GM19468 (cell line): ENCODE results near the gene PPP1R12B.

Experiments used
- ATAC-seq: cut with Tn5 transposase; IDR thresholded peaks from one replicate; pipeline ENCODE4 v1.9.1; 2021; ENCODE audit warnings: mild to moderate bottlenecking, moderate library complexity, moderate number of reproducible peaks; ENCODE audit not compliant: unreplicated experiment; ENCODE audit errors: extremely low read depth

PPP1R12B gene, protein sequence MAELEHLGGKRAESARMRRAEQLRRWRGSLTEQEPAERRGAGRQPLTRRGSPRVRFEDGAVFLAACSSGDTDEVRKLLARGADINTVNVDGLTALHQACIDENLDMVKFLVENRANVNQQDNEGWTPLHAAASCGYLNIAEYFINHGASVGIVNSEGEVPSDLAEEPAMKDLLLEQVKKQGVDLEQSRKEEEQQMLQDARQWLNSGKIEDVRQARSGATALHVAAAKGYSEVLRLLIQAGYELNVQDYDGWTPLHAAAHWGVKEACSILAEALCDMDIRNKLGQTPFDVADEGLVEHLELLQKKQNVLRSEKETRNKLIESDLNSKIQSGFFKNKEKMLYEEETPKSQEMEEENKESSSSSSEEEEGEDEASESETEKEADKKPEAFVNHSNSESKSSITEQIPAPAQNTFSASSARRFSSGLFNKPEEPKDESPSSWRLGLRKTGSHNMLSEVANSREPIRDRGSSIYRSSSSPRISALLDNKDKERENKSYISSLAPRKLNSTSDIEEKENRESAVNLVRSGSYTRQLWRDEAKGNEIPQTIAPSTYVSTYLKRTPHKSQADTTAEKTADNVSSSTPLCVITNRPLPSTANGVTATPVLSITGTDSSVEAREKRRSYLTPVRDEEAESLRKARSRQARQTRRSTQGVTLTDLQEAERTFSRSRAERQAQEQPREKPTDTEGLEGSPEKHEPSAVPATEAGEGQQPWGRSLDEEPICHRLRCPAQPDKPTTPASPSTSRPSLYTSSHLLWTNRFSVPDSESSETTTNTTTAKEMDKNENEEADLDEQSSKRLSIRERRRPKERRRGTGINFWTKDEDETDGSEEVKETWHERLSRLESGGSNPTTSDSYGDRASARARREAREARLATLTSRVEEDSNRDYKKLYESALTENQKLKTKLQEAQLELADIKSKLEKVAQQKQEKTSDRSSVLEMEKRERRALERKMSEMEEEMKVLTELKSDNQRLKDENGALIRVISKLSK

DNA sequence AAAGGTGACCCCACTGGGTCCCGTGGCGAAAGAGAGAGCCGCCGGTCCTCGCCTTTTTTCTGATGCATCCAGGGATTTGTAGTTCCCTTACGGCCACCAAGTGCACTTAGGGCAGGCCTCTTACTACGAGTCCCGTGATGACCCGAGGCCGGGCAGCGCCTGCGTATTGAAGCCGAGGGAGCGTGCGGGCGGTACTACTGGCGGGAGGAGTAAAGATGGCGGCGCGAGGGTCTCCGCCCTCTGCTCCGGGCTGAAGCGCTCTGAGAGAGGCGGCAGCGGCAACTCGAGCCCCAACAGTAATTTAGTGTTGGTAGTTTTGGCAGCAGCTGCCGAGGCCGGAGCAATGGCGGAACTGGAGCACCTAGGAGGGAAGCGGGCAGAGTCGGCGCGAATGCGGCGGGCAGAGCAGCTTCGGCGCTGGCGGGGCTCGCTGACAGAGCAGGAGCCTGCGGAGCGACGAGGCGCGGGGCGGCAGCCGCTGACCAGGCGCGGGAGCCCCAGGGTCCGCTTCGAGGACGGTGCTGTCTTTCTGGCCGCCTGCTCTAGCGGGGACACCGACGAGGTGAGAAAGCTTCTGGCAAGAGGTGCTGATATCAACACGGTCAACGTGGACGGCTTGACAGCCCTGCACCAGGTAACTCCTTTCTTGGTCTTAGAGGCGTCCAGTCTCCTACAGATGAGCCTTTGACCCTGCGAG is at the start of gene PPP1R12B:
PPP1R12B (plus strand) TSS at position 191 of the 697 bp plus-strand sequence; CDS start at position 344, 153 bp downstream.
- peak; percentile 79 for ATAC-seq

DNA sequence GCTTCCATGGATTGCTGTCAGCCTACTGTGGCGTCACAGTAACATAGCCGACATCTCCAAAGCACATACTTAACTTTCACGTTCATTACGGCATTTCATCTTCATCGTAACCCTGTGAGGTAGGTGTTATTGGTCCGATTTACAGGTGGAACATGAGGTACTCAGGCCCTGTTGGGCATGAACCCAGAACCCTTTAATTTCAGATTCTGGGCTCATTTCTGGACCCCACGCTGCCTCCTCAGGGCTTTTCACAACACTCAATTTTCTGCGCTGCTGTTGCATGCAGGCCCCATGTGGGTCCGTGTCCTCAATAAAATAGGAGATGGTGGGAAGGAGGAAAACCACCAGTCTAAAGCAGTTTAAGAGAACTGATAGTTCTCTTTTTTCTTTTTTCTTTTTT is 46.3 kb upstream of the PPP1R12B start:
- no peak for ATAC-seq

DNA sequence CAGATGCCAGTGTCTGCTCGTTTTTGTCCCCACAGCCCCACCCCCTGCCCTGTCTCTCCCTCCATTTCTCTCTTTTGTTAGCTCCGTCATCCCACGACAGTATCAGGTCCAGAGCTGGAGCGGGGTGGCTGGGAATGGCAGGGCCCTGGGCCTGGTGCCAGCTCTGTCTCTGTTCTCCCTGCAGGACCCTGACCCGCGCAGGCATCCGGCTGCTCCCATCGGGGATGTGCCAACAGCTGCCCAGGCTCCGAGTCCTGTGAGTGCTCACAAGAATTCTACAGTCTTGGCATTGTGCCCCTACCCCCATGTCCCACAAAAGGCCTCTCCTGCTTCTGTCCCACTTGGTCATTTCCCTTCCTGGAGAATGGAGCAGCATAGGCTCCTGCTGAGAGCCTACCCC is 44.1 kb upstream of the PPP1R12B start:
- ATAC-seq = no peak

GRCh38 chr1:202305168-202305567 is 43.3 kb upstream of the PPP1R12B start:
- no peak for ATAC-seq

DNA sequence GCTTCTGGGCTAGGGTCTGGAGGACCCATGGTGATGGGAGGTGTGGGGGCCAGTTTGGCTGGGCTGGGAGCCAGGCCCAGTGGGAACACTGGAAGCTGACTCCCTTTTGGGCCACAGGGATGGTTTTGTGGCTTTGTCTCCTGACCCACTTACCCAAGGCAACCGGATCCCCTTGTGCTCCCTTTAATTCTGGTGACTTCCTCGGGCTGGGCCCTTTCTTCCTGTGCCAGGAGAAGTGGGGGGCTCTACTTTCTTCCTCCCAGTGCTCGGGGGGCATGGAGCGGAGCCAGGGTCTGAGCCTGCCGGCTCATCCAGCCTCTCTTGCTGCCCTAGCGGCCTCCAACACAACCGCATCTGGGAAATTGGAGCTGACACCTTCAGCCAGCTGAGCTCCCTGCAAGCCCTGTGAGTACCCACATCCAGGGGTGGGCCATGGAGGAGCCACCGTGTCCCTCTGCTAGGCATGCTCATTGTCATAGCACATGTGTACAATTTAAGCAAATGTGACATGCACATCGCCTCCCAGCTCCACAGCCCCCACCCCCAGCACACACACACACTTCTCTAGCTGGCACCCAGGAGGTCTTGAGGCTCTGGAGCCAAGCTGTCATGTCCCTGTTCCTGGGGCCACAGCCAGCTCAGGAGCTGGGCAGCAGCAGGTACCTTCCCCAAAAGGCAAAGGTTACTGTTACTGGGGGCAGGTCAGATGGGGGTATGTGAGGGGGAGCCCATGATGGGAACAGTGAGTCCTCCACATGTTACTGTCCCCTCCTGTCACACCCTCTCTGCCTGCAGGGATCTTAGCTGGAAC is 41.8 kb upstream of the PPP1R12B start:
- no peak for ATAC-seq

GRCh38 chr1:202310071-202310725 is 38.3 kb upstream of the PPP1R12B start:
- ATAC-seq = no peak

DNA sequence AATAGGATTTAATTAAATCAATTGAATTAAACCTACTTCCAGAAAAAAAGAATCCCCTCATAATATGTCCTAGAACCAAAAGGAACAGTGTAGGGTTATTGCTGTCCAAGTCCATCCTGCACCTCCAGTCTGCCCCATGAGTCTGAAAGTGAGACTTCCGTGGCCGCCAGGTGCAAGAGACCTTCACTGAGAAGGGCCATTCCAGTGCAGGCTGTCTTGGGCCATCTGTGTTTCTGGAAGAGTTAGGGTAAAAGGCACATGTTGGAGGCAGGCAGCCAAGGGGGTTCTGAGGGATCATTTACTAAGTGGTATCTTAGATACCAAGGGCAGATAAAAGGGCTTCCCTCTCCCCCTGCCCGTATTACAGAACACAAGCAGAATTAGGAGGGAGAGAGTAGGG is 37.8 kb upstream of the PPP1R12B start:
- no peak for ATAC-seq

DNA sequence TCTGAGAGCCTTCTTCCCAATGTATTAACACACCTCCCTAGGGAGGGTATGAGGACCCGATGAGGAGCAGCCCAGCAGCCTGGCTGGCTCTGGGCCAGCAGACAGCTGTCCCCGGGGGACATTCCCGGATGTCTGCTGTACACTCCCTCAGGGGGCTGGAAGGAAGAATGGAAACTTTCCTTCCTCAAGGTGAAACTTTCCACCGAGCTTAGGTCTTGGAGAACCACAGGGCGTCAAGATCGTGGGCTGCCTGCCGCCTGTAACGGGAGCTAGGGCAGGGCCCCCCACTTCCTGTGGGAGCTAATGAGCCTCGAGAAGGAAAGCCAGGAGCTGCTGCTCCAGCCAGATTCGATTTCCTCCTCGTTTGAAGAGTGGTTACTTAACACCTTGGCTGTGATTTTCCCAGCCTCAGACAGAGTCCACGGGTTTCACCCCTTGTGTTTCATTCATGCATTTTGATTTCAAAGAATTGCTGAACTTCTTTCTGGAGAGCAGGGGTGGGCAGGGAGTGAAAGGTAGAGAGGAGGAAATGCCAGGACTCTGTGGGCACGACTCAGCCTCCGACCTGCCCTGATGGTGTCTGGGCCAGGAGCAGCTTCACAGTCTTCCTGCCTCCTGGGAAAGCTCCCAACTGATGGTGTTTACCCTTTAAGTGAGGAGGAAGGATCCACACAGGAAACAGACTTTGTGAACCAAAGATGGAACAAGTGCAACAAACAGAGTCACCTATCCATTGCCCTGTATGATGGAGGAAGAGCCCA is 36.4 kb upstream of the PPP1R12B start:
- no peak for ATAC-seq

- no peak for ATAC-seq
Observed at GRCh38 chr1:202315576-202316168, 32.8 kb upstream of the PPP1R12B start.

DNA sequence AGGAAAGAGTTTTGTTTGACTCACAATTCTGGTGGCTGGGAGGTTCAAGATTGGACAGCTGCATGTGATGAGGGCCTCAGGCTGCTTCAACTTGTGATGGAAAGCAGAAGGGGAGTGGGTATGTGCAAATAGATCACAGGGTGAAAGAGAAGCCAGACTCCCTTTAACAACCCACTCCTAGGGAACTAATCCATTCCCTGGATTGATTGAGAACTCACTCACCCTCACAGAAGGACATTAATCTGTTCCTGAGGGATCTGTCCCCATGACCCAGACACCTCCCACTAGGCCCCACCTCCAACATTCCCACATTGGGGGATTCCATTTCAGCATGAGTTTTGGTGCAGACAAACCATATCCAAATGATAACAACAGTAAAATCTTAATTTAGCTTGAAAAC is 32.3 kb upstream of the PPP1R12B start:
- no peak for ATAC-seq

DNA sequence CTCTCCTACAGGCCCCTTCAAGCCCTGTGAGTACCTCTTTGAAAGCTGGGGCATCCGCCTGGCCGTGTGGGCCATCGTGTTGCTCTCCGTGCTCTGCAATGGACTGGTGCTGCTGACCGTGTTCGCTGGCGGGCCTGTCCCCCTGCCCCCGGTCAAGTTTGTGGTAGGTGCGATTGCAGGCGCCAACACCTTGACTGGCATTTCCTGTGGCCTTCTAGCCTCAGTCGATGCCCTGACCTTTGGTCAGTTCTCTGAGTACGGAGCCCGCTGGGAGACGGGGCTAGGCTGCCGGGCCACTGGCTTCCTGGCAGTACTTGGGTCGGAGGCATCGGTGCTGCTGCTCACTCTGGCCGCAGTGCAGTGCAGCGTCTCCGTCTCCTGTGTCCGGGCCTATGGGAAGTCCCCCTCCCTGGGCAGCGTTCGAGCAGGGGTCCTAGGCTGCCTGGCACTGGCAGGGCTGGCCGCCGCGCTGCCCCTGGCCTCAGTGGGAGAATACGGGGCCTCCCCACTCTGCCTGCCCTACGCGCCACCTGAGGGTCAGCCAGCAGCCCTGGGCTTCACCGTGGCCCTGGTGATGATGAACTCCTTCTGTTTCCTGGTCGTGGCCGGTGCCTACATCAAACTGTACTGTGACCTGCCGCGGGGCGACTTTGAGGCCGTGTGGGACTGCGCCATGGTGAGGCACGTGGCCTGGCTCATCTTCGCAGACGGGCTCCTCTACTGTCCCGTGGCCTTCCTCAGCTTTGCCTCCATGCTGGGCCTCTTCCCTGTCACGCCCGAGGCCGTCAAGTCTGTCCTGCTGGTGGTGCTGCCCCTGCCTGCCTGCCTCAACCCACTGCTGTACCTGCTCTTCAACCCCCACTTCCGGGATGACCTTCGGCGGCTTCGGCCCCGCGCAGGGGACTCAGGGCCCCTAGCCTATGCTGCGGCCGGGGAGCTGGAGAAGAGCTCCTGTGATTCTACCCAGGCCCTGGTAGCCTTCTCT is 30.3 kb upstream of the PPP1R12B start:
- no peak for ATAC-seq

GRCh38 chr1:202319381-202320080 is 29.0 kb upstream of the PPP1R12B start:
- ATAC-seq = no peak

DNA sequence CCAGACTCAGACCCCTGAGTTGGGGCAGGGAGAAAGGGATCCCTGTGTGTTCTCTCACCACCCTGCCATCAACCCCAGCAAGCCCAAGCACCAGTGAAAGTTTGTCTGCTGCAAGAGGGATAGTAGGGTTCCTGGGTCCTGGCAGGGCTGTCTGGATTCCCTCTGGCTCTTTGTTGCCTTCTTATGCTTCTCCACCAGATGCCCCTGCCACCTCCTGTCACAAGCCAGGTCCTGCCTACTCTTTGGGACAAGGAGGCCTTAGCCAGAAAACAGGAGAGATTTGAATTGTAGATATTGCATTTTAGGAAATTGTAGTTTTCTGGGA is 28.5 kb upstream of the PPP1R12B start:
- ATAC-seq = no peak

- ATAC-seq = no peak
Observed at GRCh38 chr1:202323731-202324130, 24.8 kb upstream of the PPP1R12B start.

DNA sequence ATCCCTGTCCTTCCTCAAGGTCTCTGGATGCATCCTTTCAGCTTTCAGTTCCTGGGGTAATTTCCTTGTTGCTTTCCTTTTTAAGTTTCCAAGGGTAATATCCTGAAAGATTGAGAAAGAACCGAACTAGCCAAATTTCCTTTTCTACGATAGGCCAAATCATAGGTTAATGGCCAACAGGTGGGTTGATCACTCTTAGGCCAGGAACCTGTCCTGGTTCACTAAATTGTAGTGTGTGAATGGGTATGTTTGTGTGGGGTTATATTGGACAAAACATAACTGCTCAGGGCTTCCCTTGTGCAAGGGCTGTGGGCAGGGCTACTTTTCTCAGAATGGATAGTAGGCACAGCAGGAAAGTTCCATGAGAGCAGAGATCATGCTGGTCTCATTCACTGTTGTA is 23.9 kb upstream of the PPP1R12B start:
- ATAC-seq = no peak

DNA sequence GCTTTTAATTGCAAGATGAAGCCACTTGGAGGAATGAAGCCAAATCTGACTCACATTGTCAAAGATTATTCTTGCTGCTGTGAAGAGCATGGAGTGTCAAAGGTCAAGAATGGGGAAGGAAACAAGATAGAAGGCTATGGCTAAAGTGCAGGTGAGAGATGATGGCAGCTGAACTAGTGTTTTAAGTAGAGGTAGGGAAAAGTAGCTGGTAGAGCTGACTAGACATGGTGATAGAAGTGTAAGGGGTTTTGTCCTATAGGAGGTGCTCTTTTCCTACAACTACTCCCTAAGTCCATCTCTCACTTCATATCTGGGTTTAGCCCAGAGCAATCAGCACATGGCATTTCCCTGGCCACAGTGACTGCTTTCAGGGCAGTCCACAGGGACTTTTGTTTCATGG is 18.6 kb upstream of the PPP1R12B start:
- ATAC-seq = no peak
